Activated T-cell treated with anti-CD3 and anti-CD28 coated beads for 1 hour (primary cell): ENCODE results near the gene BLMH.

Source experiments
- DNase-seq: peaks from one replicate; pipeline ENCODE4 v3.0.0-alpha.2; 2020; ENCODE audit warnings: low read depth

Gene BLMH

DNA sequence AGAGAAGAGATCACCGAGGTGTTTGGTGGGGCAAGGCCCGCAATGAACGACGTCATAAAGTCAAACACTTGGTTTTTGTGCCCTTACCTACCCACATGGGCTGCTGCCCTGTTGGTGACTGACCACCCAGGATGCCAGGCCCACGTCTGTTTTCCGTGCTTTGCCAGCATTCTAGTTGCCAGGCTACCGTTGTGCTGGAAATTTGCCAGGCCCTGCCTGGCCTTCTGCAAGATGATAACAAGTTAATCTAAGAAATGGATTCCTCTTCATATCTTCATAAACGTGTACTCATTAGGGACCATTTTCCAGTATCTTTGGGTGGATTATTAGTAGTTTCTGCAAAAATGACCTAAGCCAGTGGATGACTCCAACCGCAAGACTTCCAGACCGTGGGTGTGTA is 91.6 kb downstream of the BLMH start:
- no peak for DNase-seq

DNA sequence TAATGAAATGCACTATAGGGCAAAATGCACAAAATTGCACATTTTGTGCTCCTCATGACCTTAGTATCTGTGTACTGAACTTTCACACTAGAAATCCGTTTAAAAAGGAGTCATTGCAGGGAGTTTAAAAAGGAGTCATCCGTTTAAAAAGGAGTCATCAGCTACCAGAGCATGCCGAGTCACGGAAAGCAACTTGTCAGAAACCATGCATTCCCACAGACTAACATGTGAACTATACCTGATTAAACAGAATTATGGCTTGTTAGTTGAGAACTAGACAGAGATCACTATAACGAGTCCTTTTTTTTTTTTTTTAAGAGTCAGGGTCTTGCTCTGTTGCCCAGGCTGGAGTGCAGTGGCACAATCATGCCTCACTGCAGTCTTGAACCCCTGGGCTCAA is 92.1 kb downstream of the BLMH start:
- no peak for DNase-seq
